Uterus (tissue), 4 donors: ENCODE data around the gene TLCD3B. TPM values are rescaled to one million over a fixed set of nuclear protein-coding genes. Genes with fewer than 3 reads are reported as not detected.

ENCODE experiments used
- DNase-seq, 2 donors: peaks; one replicate each; pipeline ENCODE4 v3.0.0-alpha.2; 2019 to 2020
- H3K27ac ChIP-seq, 2 donors: fragments of 200-600 bp; sonication (generic); 1 replicate in 1 of 2; 2 replicates in 1 of 2; pipeline ENCODE4 v1.5.1; 2016 to 2018
- H3K27me3 ChIP-seq, 2 donors: fragments of 200-600 bp; sonication (generic); one replicate each; pipeline ENCODE4 v1.5.1; 2018 to 2019; ENCODE audit warnings: control low read depth in 1 of 2
- H3K36me3 ChIP-seq, 2 donors: fragments of 200-600 bp; sonication (generic); one replicate each; pipeline ENCODE4 v1.5.1; 2019; ENCODE audit warnings: control low read depth in 1 of 2
- H3K4me1 ChIP-seq, 2 donors: fragments of 200-600 bp; sonication (generic); one replicate each; pipeline ENCODE4 v1.5.1; 2018 to 2019; ENCODE audit warnings: control low read depth in 1 of 2
- H3K4me3 ChIP-seq, 2 donors: fragments of 200-600 bp; sonication (generic); 1 replicate in 1 of 2; 2 replicates in 1 of 2; pipeline ENCODE4 v1.5.1; 2018 to 2019; ENCODE audit warnings: mild to moderate bottlenecking in 1 of 2
- H3K9me3 ChIP-seq, 2 donors: fragments of 200-600 bp; sonication (generic); one replicate each; pipeline ENCODE4 v1.5.1; 2019; ENCODE audit warnings: control low read depth in 1 of 2
- POLR2A ChIP-seq, 2 donors: fragments of 450-650 bp; IDR thresholded peaks; one replicate each; pipeline ENCODE4 v1.6.1; 2016; ENCODE audit warnings: antibody characterized with exemption in 2 of 2, mild to moderate bottlenecking in 1 of 2, moderate library complexity in 1 of 2
- intact Hi-C: fragments of 100-400 bp; cut with DNase I; formaldehyde crosslinking; loops from one replicate; pipeline ENCODE4 v1.15.1; 2023; ENCODE audit warnings: low total_unique reads
- total RNA-seq, 4 donors: library from RNA; depleted of rRNA in 3 of 4; stranded (reverse); fragments of >200 nt in 3 of 4; gene quantifications; one replicate each; pipeline versions ENCODE4 v1.1.0 to v1.2.4, GENCODE V29; 2014 to 2023
- TF ChIP-seq, protein P1 (sequence below), 4 experiments: fragments of 200-600 bp in 2 of 4; fragments of 450-650 bp in 2 of 4; sonication (generic) in 2 of 4; IDR thresholded peaks; one replicate each; pipeline ENCODE4 v1.5.1; 2016 to 2019; ENCODE audit warnings: antibody characterized with exemption in 4 of 4, mild to moderate bottlenecking in 2 of 4, moderate library complexity in 1 of 4
- donor health status: DM: yes; HTN: yes; CAD: no.

Gene TLCD3B
- total RNA-seq, 4 donors from 2014 or later, result 0.62 TPM; not detected in 3

DNA sequence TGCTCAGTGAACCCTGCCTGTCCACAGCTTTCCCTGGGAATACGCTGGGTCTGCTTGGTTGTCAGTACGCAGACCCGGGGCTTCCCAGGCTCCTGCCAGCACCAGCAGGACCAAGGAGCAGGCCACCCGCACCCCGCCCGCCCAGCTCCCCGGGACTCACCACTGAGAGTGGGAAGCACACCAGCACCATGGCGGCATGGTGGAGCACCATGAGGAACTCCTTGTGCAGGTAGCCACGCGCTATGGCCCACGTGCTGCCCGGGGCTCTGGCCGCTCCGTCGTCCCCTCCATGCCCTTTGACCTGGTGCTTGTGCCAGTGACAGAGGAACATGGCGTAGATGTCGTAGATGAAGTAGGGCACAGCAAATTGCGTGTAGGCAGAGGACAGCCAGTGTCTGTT is 4.6 kb downstream of the TLCD3B start:
- no peak for DNase-seq
- intact Hi-C loops, result no loop called here
- no peak overlapping the region for H3K4me3 ChIP-seq
- H3K27me3 ChIP-seq, result peaks cover 7 to 22% of the 10 kb centered on the region in 2 donors
- H3K9me3 ChIP-seq, result no peaks in the 10 kb centered on the region
- no peaks in the 10 kb centered on the region for H3K4me1 ChIP-seq
- H3K36me3 ChIP-seq, result no peaks in the 10 kb centered on the region
- H3K27ac ChIP-seq, result no peak overlapping the region
- TF ChIP-seq, protein P1, sequence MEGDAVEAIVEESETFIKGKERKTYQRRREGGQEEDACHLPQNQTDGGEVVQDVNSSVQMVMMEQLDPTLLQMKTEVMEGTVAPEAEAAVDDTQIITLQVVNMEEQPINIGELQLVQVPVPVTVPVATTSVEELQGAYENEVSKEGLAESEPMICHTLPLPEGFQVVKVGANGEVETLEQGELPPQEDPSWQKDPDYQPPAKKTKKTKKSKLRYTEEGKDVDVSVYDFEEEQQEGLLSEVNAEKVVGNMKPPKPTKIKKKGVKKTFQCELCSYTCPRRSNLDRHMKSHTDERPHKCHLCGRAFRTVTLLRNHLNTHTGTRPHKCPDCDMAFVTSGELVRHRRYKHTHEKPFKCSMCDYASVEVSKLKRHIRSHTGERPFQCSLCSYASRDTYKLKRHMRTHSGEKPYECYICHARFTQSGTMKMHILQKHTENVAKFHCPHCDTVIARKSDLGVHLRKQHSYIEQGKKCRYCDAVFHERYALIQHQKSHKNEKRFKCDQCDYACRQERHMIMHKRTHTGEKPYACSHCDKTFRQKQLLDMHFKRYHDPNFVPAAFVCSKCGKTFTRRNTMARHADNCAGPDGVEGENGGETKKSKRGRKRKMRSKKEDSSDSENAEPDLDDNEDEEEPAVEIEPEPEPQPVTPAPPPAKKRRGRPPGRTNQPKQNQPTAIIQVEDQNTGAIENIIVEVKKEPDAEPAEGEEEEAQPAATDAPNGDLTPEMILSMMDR (IDR thresholded peaks at IDR 0.05), result no peak
- no peak for TF ChIP-seq POLR2A (IDR thresholded peaks at IDR 0.05)

DNA sequence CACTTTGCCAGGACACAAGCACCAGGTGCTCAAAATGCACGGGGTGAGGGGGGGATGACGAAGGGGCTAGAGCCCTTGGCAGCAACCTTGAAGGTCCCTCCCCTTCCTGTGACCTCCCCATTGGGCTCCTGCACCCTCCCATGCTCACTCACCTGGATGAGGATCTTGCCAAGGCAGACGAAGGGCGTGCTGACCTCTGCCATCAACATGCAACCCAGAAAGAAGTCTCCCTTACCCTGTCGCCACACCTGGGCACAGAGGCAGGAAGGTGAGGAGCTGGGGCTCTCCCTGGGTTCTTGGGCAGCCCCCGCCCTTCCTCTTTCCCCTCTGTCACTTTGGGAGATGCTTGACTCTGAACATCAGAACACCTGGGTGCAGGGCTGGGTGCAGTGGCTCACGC is 5.5 kb downstream of the TLCD3B start:
- no peak overlapping the region for H3K27ac ChIP-seq
- no peaks in the 10 kb centered on the region for H3K36me3 ChIP-seq
- TF ChIP-seq, protein P1 (IDR thresholded peaks at IDR 0.05), result no peak
- TF ChIP-seq POLR2A (IDR thresholded peaks at IDR 0.05), result no peak
- no peaks in the 10 kb centered on the region for H3K4me1 ChIP-seq
- H3K27me3 ChIP-seq, result peaks cover 0 to 13% of the 10 kb centered on the region in 2 donors
- H3K9me3 ChIP-seq, result no peaks in the 10 kb centered on the region
- no peak overlapping the region for H3K4me3 ChIP-seq
- intact Hi-C loops, result no loop called here
- no peak for DNase-seq

DNA sequence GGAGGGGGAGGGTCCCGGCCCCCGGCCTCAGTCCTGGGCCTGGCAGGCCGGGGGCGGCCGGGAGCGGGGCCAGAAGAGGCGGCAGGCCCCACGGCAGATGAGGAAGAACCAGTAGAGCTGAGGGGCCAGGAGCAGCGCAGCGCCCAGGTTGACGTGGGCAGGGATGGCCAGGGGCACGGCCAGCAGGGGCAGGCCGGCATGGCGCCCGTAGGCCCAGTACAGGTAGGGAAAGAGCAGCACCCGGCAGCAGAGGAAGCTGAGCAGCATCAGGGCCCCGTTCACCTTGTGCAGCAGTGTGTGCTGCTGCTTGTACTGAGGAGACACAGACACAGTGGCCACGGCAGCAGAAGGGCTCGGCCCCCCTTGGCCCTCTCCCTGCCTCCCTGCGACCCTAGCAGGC is 5.9 kb downstream of the TLCD3B start:
- Histone ChIP-seq H3K36me3 (no peaks in the 10 kb centered on the region), H3K27me3 (peaks cover 0 to 9% of the 10 kb centered on the region in 2 donors), H3K9me3 (no peaks in the 10 kb centered on the region), H3K4me1 (no peaks in the 10 kb centered on the region), H3K4me3 (no peak overlapping the region), H3K27ac (no peak overlapping the region)
- DNase-seq, result no peak
- TF ChIP-seq POLR2A (IDR thresholded peaks at IDR 0.05), result no peak
- TF ChIP-seq, protein P1 (IDR thresholded peaks at IDR 0.05), result no peak
- intact Hi-C loops, result no loop called here

DNA sequence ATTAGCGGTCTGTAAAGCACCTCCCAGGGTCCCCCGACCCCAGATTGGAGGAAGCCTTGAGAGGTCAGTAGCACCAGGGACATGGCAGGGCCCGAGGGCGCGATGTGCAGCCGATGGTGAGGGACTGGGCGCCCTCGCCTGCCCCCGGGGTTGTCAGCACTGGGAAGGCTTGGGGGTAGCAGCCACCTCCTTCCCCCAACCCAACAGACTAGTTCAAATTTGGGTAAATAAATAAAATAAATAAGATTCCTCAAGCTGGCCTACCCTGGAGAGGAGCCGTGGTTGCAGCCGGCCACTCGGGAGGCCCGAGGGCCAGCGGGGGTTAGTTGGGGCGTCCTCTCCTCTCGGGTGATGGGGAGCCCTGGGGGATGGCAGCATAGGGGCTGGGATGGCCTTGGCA is 6.6 kb downstream of the TLCD3B start:
- H3K4me1 ChIP-seq, result no peaks in the 10 kb centered on the region
- TF ChIP-seq, protein P1 (IDR thresholded peaks at IDR 0.05), result no peak
- TF ChIP-seq POLR2A (IDR thresholded peaks at IDR 0.05), result no peak
- no peaks in the 10 kb centered on the region for H3K36me3 ChIP-seq
- no peak for DNase-seq
- H3K4me3 ChIP-seq, result no peak overlapping the region
- no peaks in the 10 kb centered on the region for H3K9me3 ChIP-seq
- H3K27ac ChIP-seq, result no peak overlapping the region
- intact Hi-C loops, result no loop called here
- peaks cover 0 to 2% of the 10 kb centered on the region in 2 donors for H3K27me3 ChIP-seq

DNA sequence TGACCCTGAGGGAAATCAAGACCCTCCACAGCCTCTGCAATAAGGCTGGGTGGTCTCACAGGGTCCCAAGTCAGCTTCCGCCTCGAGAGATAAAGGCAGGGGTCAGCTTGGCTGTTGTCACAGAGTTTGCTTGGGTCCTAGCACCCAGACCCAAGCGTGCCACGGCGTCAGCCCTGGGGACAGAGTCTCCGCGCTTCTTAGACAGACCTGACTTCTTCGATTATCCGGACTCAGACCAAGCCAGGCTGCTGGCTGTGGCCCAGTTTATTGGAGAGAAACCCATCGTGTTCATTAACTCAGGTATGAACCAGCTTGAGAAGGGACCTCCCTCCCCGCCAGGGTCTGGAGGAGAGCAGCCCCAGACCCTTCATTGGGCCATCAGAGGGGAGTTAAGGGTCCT is 7.5 kb downstream of the TLCD3B start:
- no peaks in the 10 kb centered on the region for H3K9me3 ChIP-seq
- no peaks in the 10 kb centered on the region for H3K36me3 ChIP-seq
- H3K27ac ChIP-seq, result no peak overlapping the region
- no peaks in the 10 kb centered on the region for H3K27me3 ChIP-seq
- no peaks in the 10 kb centered on the region for H3K4me1 ChIP-seq
- no peak for DNase-seq
- intact Hi-C loops, result no loop called here
- TF ChIP-seq POLR2A (IDR thresholded peaks at IDR 0.05), result no peak
- TF ChIP-seq, protein P1 (IDR thresholded peaks at IDR 0.05), result no peak
- no peak overlapping the region for H3K4me3 ChIP-seq
